Effector CD4-positive, alpha-beta T cell (primary cell): ENCODE data around the gene PCDH8. TPM values are rescaled to one million over a fixed set of nuclear protein-coding genes. Genes with fewer than 3 reads are reported as not detected.

Experiments
- DNase-seq: peaks from one replicate; pipeline ENCODE4 v3.0.0-alpha.2; 2020
- total RNA-seq: gene quantifications from one replicate; lab custom pipeline; 2026; lab: John Stamatoyannopoulos, UW

PCDH8 gene
- not detected for total RNA-seq

- no peak for DNase-seq
Observed at GRCh38 chr13:52848455-52849195, at the start of gene PCDH8. Gene PCDH8 (minus strand): TSS chr13:52848640. CDS start chr13:52848436, 204 bp downstream.

GRCh38 chr13:52896827-52897659 is 48.6 kb upstream of the PCDH8 start:
- no peak for DNase-seq

- DNase-seq, result no peak
Observed at GRCh38 chr13:52894413-52894812, 46.0 kb upstream of the PCDH8 start.

- no peak for DNase-seq
Observed at GRCh38 chr13:52892925-52893324, 44.5 kb upstream of the PCDH8 start.

GRCh38 chr13:52891706-52892105 is 43.3 kb upstream of the PCDH8 start:
- no peak for DNase-seq

GRCh38 chr13:52887165-52887564 is 38.7 kb upstream of the PCDH8 start:
- no peak for DNase-seq

GRCh38 chr13:52885141-52885540 is 36.7 kb upstream of the PCDH8 start:
- DNase-seq, result no peak

- DNase-seq, result no peak
Observed at GRCh38 chr13:52884429-52885010, 36.1 kb upstream of the PCDH8 start.

GRCh38 chr13:52882785-52883184 is 34.3 kb upstream of the PCDH8 start:
- DNase-seq, result no peak

- DNase-seq, result no peak
Observed at GRCh38 chr13:52879950-52880741, 31.7 kb upstream of the PCDH8 start.

GRCh38 chr13:52878831-52879230 is 30.4 kb upstream of the PCDH8 start:
- DNase-seq, result no peak

GRCh38 chr13:52870143-52870542 is 21.7 kb upstream of the PCDH8 start:
- no peak for DNase-seq

GRCh38 chr13:52869621-52870020 is 21.2 kb upstream of the PCDH8 start:
- no peak for DNase-seq

- no peak for DNase-seq
Observed at GRCh38 chr13:52869050-52869449, 20.6 kb upstream of the PCDH8 start.

GRCh38 chr13:52868190-52868589 is 19.8 kb upstream of the PCDH8 start:
- DNase-seq, result no peak

- no peak for DNase-seq
Observed at GRCh38 chr13:52864941-52865340, 16.5 kb upstream of the PCDH8 start.

- no peak for DNase-seq
Observed at GRCh38 chr13:52862358-52863206, 14.1 kb upstream of the PCDH8 start.

- DNase-seq, result no peak
Observed at GRCh38 chr13:52852444-52852843, 4.0 kb upstream of the PCDH8 start.

- no peak for DNase-seq
Observed at GRCh38 chr13:52851137-52851962, 2.9 kb upstream of the PCDH8 start.

- no peak for DNase-seq
Observed at GRCh38 chr13:52850396-52851136, 2.1 kb upstream of the PCDH8 start.
